Brain pericyte (primary cell): Measurements from ENCODE around the gene ERVMER34-1.

ENCODE experiments used
- DNase-seq: peaks from one replicate; pipeline ENCODE4 v3.0.0-alpha.2; 2012; ENCODE audit warnings: low read depth, low spot score

Gene ERVMER34-1, protein sequence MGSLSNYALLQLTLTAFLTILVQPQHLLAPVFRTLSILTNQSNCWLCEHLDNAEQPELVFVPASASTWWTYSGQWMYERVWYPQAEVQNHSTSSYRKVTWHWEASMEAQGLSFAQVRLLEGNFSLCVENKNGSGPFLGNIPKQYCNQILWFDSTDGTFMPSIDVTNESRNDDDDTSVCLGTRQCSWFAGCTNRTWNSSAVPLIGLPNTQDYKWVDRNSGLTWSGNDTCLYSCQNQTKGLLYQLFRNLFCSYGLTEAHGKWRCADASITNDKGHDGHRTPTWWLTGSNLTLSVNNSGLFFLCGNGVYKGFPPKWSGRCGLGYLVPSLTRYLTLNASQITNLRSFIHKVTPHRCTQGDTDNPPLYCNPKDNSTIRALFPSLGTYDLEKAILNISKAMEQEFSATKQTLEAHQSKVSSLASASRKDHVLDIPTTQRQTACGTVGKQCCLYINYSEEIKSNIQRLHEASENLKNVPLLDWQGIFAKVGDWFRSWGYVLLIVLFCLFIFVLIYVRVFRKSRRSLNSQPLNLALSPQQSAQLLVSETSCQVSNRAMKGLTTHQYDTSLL

DNA sequence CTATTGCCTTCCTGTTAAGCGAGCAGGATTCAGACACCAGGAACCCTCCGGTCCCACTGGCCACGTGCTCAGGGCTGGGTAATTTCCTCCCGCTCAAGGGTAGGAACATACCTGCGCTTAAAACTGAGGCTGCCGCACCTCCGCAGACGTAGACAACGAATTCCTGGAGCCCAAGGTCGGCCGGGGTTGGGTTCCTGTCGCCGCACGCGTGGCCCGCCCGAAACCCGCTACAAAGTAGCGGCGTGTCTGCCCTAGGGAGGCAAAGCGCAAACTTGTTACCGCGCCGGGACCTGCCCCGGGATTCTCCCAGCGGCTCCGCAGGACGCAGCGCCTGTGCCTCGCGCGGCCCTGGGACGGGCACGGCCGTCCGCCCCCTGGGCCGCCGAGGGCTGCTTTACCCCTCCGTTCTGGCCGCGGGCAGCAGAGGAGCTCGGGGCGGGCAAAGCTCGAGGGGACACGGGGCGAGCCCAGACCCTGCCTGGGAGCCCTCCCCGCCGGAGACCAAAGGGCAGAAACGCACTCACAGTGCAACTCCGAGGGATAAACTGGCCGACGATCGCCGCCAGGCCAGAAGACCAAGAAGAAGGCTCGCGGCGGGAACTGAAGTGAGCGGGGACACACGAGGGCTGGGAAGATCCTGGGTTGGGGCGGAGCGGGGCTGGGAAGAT is at the start of gene ERVMER34-1:
ERVMER34-1 (minus strand) TSS at position 607 of the 668 bp plus-strand sequence. CDS start 5,905 bp downstream, outside the sequence.
- DNase-seq: no peak

DNA sequence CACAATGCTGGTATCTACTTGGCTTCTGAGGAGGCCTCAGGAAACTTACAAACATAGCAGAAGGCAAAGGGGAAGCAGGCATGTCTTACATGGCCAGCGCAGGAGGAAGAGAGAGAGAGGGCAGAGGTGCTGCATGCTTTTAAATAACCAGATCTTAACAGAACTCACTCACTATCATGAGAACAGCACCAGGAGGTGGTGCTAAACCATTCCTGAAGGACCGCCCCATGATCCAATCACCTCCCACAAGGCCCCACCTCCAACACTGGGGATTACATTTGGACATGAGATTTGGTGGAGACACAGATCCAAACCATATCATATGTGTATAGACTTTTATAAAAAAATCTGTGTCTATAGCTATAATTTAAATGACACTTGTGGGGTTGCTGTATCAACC is 48.6 kb upstream of the ERVMER34-1 start:
- no peak for DNase-seq

DNA sequence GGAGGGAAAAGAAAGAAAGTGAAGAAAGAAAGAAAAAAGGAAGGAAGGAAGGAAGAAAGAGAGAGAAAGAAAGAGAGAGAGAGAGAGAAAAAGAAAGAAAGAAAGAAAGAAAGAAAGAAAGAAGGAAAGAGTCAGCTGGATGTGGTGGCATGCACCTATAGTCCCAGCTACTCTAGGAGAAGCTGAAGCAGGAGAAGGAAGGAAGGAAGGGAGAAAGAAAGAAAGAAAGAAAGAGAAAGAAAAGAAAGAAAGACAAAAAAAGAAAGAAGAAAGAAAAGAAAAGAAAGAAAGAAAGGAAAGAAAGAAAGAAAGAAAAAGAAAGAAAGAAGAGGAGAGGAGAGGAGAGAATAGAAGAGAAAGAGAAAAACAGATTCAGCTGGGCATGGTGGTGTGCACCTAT is 44.3 kb upstream of the ERVMER34-1 start:
- no peak for DNase-seq

DNA sequence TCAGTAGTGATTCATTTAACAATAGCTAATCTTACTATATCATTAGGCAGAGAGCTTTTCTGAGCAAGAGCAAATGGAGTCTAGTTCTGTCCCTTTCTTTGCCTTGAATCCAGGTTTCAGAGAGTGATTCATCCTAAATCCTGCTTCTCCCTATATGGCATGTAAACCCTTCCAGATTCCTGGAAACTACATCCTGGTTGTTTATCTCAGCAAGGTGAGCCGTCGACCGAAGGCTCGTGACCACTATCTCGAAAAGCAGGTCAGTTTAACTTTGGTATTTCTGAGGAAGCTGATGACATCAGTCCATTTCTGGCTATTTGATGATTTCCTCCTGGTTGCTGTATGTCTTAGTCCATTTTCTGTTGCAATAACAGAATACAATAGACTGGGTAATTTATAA is 40.7 kb upstream of the ERVMER34-1 start:
- no peak for DNase-seq

DNA sequence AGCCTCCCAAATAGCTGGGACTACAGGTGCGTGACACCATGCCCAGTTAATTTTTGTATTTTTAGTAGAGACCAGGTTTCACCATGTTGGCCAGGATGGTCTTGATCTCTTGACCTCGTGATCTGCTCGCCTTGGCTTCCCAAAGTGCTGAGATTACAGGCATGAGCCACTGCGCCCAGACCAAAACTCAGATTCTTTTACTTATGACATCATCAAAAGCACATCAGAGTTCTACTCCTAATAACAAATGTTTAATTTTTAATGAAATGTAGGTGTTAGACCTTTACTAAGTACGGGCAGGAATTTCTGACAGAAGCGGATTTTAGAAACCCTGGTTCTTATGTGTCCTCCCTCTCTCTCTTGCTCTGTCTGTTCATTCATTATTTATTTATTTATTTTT is 38.5 kb upstream of the ERVMER34-1 start:
- DNase-seq: no peak

DNA sequence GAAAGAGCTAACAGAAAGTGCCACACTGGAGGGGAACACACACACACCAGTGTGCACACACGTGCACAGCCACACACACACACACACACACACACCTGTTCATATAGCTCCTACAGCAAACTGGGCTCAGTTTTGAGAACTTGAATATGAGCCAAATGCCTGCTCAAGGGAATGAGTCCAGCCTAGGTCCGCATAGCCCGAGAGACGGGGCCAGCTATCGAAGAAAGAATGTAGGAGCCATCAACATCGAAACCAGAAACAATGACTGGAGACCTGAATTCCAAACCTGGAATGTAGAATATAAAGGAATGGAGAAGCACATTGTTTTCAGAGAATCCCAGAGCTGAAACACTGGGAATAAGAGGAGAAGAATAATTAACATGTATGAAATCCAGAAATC is 37.6 kb upstream of the ERVMER34-1 start:
- DNase-seq: no peak

DNA sequence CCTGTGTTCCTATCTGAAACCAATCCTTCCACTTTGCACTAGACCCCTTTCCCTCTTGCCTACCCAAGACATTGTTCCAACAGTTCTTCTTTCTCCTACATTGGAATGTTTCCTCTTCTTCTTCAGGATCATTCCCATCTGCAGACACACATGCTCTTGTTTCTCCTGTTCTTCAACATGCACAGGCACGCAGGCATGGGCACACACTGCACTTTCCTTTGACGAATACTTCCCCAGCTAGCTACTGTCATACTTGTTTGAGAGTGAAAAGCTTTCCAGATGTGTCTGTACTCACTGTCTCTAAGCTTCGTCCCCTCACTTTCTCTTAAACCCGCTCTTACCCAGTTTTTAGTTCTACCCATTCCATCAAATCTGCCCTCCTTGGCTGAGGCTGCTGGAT is 31.8 kb upstream of the ERVMER34-1 start:
- DNase-seq: no peak

DNA sequence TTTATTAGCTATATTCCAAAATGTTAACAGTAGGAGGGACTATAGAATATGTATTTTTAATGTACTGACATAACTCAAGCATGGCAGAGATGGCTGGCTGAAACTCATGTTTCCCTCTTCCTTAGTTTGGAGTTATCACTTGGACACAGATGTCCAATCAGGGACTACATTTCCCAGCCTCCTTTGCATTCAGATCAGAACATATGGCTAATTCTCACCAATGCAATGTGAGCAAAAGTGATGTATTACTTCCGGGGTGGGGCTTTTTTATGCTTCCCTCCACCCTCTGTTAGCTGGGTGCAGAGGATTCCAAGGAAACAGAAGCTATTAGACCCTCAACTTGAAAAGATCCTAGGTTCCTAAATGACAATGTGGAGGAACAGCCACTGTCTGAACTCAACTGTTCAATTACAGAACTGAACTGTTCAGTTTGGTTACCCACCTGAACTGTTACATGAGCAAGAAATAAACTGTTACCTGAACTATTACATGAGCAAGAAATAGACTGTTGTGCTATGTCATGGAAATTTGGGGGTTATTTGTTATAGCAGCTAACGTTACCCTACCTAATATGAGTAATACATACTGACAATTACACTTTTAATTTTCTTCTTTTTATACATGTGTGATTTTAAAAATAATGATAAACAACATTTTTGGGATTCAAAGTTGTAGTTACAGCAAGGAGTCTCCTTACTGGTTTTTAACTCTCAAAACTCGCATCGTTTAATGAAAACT is 29.6 kb upstream of the ERVMER34-1 start:
- no peak for DNase-seq

DNA sequence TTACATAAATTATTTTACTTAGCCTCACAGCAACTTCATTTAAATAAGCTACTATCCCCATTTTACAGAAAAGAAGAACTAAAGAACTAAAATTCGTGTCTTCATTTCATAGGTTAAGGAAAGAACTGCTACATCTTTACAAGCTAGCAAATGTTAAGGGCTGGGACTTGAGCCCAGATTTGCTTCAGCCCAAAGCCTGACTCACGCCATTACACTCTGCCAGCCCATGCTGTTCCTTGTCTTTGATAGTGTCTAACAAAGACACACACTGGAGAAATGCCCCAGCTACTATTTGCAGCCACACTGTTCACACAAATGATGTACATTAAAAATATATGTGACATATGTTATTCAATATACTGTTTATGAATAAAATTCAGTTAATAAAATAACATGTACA is 29.0 kb upstream of the ERVMER34-1 start:
- no peak for DNase-seq

DNA sequence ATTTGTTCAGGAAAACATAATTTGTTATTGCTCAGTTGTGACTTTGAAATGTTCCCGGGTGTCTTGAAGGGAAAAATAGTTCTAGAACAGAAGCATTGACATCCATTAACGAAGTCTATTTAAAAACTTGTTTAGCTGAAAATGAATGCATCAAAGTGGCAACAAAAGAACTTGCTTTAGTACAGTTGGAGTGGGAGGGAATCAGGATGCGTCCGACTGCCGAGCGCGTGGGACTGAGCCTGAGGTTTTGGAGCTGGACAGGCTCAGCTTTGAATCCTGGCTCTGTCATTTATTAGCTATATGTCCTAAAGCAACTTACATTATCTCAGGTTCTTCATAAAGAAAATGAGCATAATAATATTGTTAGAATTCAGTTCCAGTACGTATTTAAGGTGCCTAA is 9.0 kb upstream of the ERVMER34-1 start:
- no peak for DNase-seq

DNA sequence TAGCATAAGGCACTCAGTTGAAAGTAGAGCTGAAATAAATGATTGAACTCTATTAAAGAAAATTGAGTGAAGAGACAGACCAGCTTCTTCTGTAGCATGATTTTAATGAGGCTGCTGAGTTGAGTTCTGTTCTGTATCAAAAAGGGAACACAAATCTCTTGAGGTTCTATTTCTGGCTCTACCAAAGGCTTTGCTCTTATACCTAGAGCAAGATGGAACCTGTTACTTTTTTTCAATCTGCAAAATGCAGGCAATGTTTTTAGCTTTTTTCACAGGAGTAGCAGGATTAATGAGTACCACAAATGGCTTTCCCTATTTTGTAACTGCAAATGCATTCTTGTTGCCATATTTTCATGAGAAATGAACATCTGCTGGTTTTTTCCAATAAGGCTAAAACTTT is 4.2 kb upstream of the ERVMER34-1 start:
- no peak for DNase-seq

DNA sequence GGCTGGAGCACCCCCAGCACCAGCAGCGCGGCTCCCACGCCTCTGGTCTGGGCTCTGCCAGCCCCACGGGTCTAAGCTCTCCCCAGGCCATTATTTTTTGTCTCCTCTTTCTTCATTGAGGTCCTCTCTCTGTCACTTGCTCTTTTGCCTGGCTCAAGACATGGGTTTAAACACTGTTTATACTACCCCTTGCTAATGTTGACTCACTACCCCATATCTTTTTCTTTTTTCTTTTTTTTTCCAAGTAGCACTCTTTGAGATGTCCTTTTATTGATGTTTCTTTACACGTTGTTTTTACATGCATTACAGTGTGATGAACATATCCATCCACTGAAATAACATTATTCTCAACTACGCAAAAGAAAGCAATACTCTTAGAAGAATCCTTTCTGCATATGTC is 1.7 kb upstream of the ERVMER34-1 start:
- peak; percentile 24 for DNase-seq

DNA sequence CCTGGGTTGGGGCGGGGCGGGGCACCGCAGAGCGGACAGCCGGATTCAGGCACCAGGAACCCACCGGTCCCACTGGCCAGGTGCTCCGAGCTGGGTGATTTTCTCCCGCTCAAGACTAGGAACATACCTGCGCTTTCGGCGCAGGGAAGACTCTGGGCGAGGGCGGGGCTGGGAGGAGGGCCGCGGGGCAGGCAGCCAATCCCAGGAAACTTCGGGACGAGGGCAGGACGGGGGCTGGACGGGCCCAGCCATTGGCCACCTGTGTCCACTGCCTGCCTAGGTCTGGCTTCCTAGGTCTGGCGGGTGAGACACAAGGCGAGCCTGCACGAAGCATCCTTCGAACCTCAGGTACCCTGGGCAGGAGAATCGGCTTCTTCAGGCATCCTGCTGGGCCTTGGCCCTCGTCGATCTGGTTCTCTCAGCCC is 274 bp upstream of the ERVMER34-1 start:
- no peak for DNase-seq

DNA sequence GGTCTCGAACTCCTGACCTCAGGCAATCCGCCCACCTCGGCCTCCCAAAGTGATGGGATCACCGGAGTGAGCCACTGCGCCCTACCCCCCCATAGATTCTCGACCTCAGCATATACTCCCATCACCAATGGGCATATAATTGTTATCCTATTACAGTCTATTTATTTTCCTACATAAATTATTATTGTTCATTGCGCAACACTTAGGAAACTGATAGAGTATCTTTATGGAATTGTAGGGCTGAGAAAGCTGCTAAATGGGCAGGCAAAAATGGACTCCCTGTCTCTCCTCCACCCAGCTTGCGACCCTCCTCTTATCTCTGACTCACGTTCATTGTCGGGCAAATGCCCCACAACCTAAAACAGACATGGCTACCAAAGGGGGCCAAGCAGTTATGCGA is 1.0 kb downstream of the ERVMER34-1 start:
- no peak for DNase-seq

DNA sequence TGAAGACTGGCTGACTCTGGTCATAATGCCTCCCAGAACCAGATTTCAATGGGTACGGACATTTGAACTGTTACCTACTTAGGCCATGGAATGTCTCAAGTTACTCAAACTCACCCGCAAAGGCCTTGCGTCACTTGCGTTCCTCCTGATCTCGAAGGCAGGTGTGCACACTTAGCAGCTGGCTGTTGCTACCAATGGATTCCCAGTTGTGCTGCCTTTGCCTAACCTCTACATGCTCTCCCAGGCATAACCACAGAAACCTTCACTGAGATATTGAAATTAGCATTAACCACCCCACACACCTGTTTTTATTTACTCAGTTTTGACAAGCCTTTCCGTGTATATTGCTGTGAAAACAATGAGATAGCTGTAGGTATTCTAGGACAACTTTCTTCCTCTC is 2.8 kb downstream of the ERVMER34-1 start:
- no peak for DNase-seq

DNA sequence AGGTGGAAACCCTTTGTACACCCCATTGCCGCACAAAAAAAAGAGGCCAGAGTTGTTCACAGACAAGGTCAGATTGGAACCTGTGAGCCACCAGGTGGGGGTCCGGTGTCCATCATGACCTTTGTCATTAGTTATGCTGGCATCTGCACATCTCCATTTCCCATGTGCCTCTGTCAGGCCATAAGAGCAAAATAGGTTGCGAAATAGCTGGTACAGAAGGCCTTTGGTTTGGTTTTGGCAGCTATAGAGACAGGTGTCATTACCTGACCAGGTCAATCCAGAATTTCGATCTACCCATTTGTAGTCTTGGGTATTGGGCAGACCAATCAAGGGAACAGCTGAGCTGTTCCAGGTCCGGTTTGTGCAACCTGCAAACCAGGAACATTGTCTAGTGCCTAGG is 6.6 kb downstream of the ERVMER34-1 start:
- DNase-seq: no peak

DNA sequence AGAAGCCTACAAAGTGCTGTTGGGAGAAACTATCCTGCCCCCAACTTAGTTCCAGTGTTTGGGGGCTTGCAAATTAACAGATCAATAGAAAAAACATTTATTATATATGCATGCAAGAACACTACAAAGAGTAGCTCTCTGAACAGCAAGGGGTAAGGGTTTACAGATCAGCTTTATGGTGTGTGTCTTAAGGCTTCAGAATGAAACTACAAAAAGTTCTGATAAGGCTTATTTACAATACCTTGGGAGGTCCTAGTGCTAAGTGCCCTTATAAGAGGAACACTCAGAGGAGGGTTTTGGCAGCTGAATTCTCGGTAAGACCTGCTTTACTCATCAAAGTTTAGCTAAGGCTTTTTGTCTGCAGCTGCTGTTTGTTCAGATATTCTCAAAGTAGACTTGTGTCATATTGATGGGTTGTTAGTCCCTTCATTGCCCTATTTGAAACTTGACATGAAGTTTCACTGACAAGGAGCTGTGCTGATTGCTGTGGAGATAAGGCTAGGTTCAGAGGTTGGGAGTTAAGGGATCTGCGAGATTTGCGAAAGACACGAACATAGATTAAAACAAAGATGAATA is 7.7 kb downstream of the ERVMER34-1 start:
- no peak for DNase-seq

DNA sequence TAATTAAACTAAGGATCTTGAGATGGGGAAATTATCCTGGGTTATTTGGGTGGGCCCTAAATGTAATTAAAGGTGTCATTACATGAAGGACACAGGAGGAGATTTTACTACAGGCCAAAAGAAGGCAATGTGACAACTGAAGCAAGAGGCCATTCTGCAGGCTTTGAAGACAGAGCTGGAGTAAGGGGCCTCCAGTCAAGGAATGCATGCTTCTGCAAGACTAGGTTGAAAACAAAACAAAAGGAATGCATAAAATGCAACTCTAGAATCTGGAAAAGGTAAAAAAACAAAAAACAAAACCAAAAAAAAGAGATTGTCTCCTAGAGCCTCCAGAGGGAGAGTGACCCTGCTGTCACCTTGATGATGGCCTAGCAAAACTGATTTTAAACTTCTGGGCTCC is 21.6 kb downstream of the ERVMER34-1 start:
- no peak for DNase-seq

DNA sequence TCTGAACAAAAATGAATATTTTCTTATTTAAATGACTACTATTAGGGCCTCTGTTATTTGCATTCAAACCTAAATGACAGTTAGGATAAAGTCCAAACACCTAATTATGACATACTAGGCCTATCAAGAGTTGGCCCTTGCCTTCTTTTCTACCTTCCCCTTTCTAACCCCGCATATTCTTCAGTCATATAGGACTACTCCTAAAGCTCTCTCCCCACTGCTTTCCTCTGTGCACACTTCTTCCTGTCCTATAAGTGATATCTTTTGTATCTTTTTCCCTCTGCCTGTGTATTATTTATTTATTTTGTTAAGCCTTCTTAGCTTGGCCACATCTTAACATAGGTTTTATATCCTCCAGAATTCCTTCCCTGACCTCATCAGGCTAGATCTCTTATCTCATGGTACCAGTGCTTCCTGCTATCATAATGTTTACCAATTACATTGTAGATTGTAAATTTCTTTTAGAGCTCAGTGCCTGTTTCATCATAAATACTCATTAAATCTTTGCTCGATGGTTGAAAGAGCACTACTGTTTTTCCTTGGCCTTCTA is 22.5 kb downstream of the ERVMER34-1 start:
- DNase-seq: no peak

DNA sequence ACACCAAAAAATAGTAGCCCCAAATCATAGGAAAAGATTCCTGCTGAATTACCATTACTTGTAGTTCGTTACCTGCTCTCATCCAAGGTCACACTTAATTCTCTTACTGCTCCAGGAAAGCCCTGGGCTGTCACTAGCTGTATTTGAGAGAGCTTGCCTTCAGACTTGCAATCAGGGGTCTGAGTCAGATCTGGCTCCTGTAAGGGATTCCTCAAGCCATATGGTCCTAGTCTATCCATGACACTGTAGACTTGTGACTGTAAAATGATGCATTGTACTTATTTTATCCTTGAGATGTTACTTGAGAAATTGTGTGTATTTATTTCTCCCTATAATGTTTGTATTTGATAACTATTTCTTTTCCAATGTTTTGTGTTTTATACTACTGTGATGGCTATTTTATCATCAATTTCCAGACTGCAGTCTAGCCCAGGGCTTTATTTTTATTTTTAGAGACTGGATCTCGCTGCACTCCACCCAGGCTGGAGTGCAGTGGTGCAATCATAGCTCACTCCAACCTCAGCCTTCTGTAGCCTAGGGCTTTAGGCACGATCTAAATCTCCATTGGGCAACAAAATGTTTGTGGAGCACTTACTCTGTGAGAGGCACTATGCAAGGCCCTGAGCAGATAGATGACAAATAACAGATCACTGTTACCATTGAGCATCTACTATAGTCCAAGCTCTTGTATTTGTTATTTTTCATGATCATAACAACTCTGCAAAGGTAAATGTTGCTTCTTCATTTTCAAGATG is 24.2 kb downstream of the ERVMER34-1 start:
- DNase-seq: no peak
